GM10248 (cell line): ENCODE results near the gene BCL2.

ENCODE experiments used
- CTCF ChIA-PET: fragments of 300-600 bp; sonication (Branson Sonifier 250); formaldehyde crosslinking; extraction: SDS; loops from one replicate; lab custom pipeline; 2021; ENCODE audit warnings: antibody characterized with exemption; lab: Yijun Ruan, JAX
- POLR2A ChIA-PET: fragments of 350-650 bp; sonication (Branson Sonifier 250); formaldehyde crosslinking; extraction: SDS; loops from one replicate; lab custom pipeline; 2020; ENCODE audit warnings: antibody characterized with exemption; lab: Yijun Ruan, JAX
- DNase-seq: peaks from one replicate; pipeline ENCODE4 v3.0.0; 2012; ENCODE audit errors: extremely low spot score
- CTCF ChIP-seq: IDR thresholded peaks from 2 replicates; pipeline ENCODE4 v1.5.1; 2012; ENCODE audit warnings: mild to moderate bottlenecking, low read depth; ENCODE audit errors: extremely low read depth, missing control alignments, control extremely low read depth

BCL2 gene

GRCh38 chr18:63131959-63132818 lies 187.4 kb downstream of the BCL2 start:
- no peak for TF ChIP-seq CTCF
- ChIA-PET POLR2A (interaction anchor here (0.6 to 1.0 kb wide), 3 partner anchors 9 to 189 kb away, joined by 3 read pairs; no protein-coding TSS in a partner anchor), CTCF (interaction anchor here (0.6 to 7.6 kb wide), 24 partner anchors 10 to 417 kb away, joined by 3 to 83 read pairs (median 6); partner anchors contain the start of genes BCL2 and PHLPP1)
- DNase-seq = no peak

GRCh38 chr18:63131106-63131958 lies 188.2 kb downstream of the BCL2 start:
- peak; percentile 47 for TF ChIP-seq CTCF
- POLR2A ChIA-PET = interaction anchor here (0.6 to 1.0 kb wide), 3 partner anchors 8 to 190 kb away, joined by 3 read pairs; no protein-coding TSS in a partner anchor
- DNase-seq = no peak

GRCh38 chr18:63130176-63130575 lies 189.4 kb downstream of the BCL2 start:
- no peak for TF ChIP-seq CTCF
- CTCF ChIA-PET = interaction anchor here (0.9 to 7.6 kb wide), 7 partner anchors 15 to 210 kb away, joined by 3 to 83 read pairs (median 13); partner anchors contain the start of gene BCL2
- no peak for DNase-seq
- POLR2A ChIA-PET = no interaction called here

More at GRCh38 chr18:63131106-63131958, 188.2 kb downstream of the BCL2 start:
- CTCF ChIA-PET = interaction anchor here (0.6 to 7.6 kb wide), 24 partner anchors 9 to 308 kb away, joined by 3 to 83 read pairs (median 6); partner anchors contain the start of gene BCL2

GRCh38 chr18:63128237-63128974 lies 191.2 kb downstream of the BCL2 start:
- ChIA-PET POLR2A (no interaction called here), CTCF (interaction anchor here (1.1 to 7.6 kb wide), 8 partner anchors 9 to 195 kb away, joined by 3 to 83 read pairs (median 7); no protein-coding TSS in a partner anchor)
- TF ChIP-seq CTCF = no peak
- no peak for DNase-seq

- no peak for TF ChIP-seq CTCF
- no peak for DNase-seq
- ChIA-PET CTCF (interaction anchor here (0.7 to 3.9 kb wide), 3 partner anchors 12 to 191 kb away, joined by 3 to 13 read pairs (median 3); no protein-coding TSS in a partner anchor), POLR2A (no interaction called here)
Measured at GRCh38 chr18:63126134-63127069, 193.2 kb downstream of the BCL2 start.
